H9 (cell line): ENCODE measurements around the gene PEX14. TPM values are rescaled to one million over a fixed set of nuclear protein-coding genes. Genes with fewer than 3 reads are reported as not detected.
A peak's percentile ranks its signal among the peaks of the same experiment; 100 is the strongest.

ENCODE experiments used
- DNase-seq: peaks from one replicate; pipeline ENCODE4 v3.0.0-alpha.2; 2017
- H2AFZ ChIP-seq: one replicate; pipeline ENCODE4 v1.6.1; 2013; ENCODE audit warnings: mild to moderate bottlenecking, low read length, control low read depth, moderate library complexity
- H2AK5ac ChIP-seq: 2 replicates; pipeline ENCODE4 v1.6.1; 2013; ENCODE audit warnings: low read length, control low read depth, mixed read lengths; ENCODE audit not compliant: insufficient read length
- H2BK120ac ChIP-seq: one replicate; pipeline ENCODE4 v1.6.1; 2013; ENCODE audit warnings: low read depth, mild to moderate bottlenecking, low read length, control low read depth, inconsistent platforms; ENCODE audit not compliant: poor library complexity, severe bottlenecking
- H2BK12ac ChIP-seq: 2 replicates; pipeline ENCODE4 v1.6.1; 2013; ENCODE audit warnings: low read length, control low read depth, mixed read lengths, low read depth; ENCODE audit not compliant: insufficient read length
- H2BK15ac ChIP-seq: 2 replicates; pipeline ENCODE4 v1.6.1; 2013; ENCODE audit warnings: low read depth, low read length, control low read depth
- H2BK20ac ChIP-seq: one replicate; pipeline ENCODE4 v1.6.1; 2013; ENCODE audit warnings: low read depth, mild to moderate bottlenecking, low read length, control low read depth, inconsistent platforms; ENCODE audit not compliant: poor library complexity, severe bottlenecking
- H2BK5ac ChIP-seq: 2 replicates; pipeline ENCODE4 v1.6.1; 2013; ENCODE audit warnings: low read length, control low read depth, mixed read lengths; ENCODE audit not compliant: insufficient read length
- H3K14ac ChIP-seq: 2 replicates; pipeline ENCODE4 v1.6.1; 2013; ENCODE audit warnings: low read length, control low read depth; ENCODE audit not compliant: insufficient read depth
- H3K18ac ChIP-seq: 2 replicates; pipeline ENCODE4 v1.6.1; 2013; ENCODE audit warnings: low read depth, mild to moderate bottlenecking, mixed read lengths, low read length, control low read depth; ENCODE audit not compliant: insufficient read length
- H3K23ac ChIP-seq: 2 replicates; pipeline ENCODE4 v1.6.1; 2013; ENCODE audit warnings: low read length, control low read depth, mixed read lengths, low read depth; ENCODE audit not compliant: insufficient read length
- H3K23me2 ChIP-seq: 2 replicates; pipeline ENCODE4 v1.6.1; 2013; ENCODE audit warnings: low read depth, mild to moderate bottlenecking, mixed read lengths, low read length, control low read depth; ENCODE audit not compliant: insufficient read length, poor library complexity, severe bottlenecking
- H3K27ac ChIP-seq: 2 replicates; pipeline ENCODE4 v1.5.1; 2013; ENCODE audit warnings: low read length, control low read depth, mixed read lengths, low read depth; ENCODE audit not compliant: insufficient read length
- H3K27me3 ChIP-seq: 2 replicates; pipeline ENCODE4 v1.6.1; 2013; ENCODE audit warnings: low read length, control low read depth, inconsistent platforms; ENCODE audit not compliant: insufficient read depth
- H3K4ac ChIP-seq: 2 replicates; pipeline ENCODE4 v1.6.1; 2013; ENCODE audit warnings: low read depth, mild to moderate bottlenecking, control low read depth, inconsistent platforms, low read length, moderate library complexity
- H3K4me1 ChIP-seq: 2 replicates; pipeline ENCODE4 v1.6.1; 2013; ENCODE audit warnings: low read length, control low read depth, inconsistent platforms; ENCODE audit not compliant: insufficient read depth
- H3K4me2 ChIP-seq: 2 replicates; pipeline ENCODE4 v1.6.1; 2013; ENCODE audit warnings: low read length, control low read depth, mixed read lengths; ENCODE audit not compliant: insufficient read length, insufficient read depth
- H3K56ac ChIP-seq: 2 replicates; pipeline ENCODE4 v1.6.1; 2013; ENCODE audit warnings: low read depth, mild to moderate bottlenecking, mixed read lengths, low read length, control low read depth; ENCODE audit not compliant: insufficient read length
- H3K79me1 ChIP-seq: 2 replicates; pipeline ENCODE4 v1.6.1; 2013; ENCODE audit warnings: low read depth, mild to moderate bottlenecking, moderate library complexity, low read length, control low read depth, inconsistent platforms; ENCODE audit not compliant: insufficient read depth, poor library complexity, severe bottlenecking
- H3K79me2 ChIP-seq: 2 replicates; pipeline ENCODE4 v1.6.1; 2013; ENCODE audit warnings: low read length, control low read depth, inconsistent platforms; ENCODE audit not compliant: insufficient read depth
- H3K9ac ChIP-seq: 2 replicates; pipeline ENCODE4 v1.6.1; 2013; ENCODE audit warnings: low read length, control low read depth, mixed read lengths; ENCODE audit not compliant: insufficient read length; ENCODE audit errors: extremely low read depth
- H3K9me3 ChIP-seq: one replicate; pipeline ENCODE4 v1.6.1; 2013; ENCODE audit warnings: low read depth, low read length, inconsistent platforms; ENCODE audit not compliant: control insufficient read depth
- H3T11ph ChIP-seq: one replicate; pipeline ENCODE4 v1.6.1; 2013; ENCODE audit warnings: mild to moderate bottlenecking, low read length, control low read depth, inconsistent platforms
- H4K20me1 ChIP-seq: one replicate; pipeline ENCODE4 v1.6.1; 2013; ENCODE audit not compliant: control insufficient read depth, insufficient read length, insufficient read depth
- H4K5ac ChIP-seq: 2 replicates; pipeline ENCODE4 v1.6.1; 2013; ENCODE audit warnings: low read depth, mild to moderate bottlenecking, mixed read lengths, low read length, control low read depth; ENCODE audit not compliant: insufficient read length
- H4K8ac ChIP-seq: replicated peaks from 2 replicates; pipeline ENCODE4 v1.6.1; 2013; ENCODE audit warnings: low read length, control low read depth, mixed read lengths, low read depth; ENCODE audit not compliant: insufficient read length
- H4K91ac ChIP-seq: 2 replicates; pipeline ENCODE4 v1.6.1; 2013; ENCODE audit warnings: low read depth, mild to moderate bottlenecking, moderate library complexity, mixed read lengths, low read length, control low read depth; ENCODE audit not compliant: insufficient read length
- H3K27ac Mint-ChIP-seq, 3 experiments: 2 replicates in 2 of 3; 3 replicates in 1 of 3; pipeline ENCODE4 v1.8.0; 2020 to 2021; ENCODE audit warnings: mixed read lengths in 3 of 3, mild to moderate bottlenecking in 1 of 3, moderate library complexity in 1 of 3
- H3K27me3 Mint-ChIP-seq: 2 replicates; pipeline ENCODE4 v1.8.0; 2021; ENCODE audit warnings: low read depth, mild to moderate bottlenecking, moderate library complexity, mixed read lengths
- H3K36me3 Mint-ChIP-seq, 3 experiments: 2 replicates in 2 of 3; 3 replicates in 1 of 3; pipeline ENCODE4 v1.8.0; 2020 to 2021; ENCODE audit warnings: low read depth in 3 of 3, mixed read lengths in 3 of 3; ENCODE audit not compliant: insufficient read depth in 1 of 3
- H3K4me1 Mint-ChIP-seq, 2 experiments: 2 replicates each; pipeline ENCODE4 v1.8.0; 2020; ENCODE audit warnings: mixed read lengths in 2 of 2
- H3K4me3 Mint-ChIP-seq, 2 experiments: 2 replicates in 1 of 2; 3 replicates in 1 of 2; pipeline ENCODE4 v1.8.0; 2020 to 2021; ENCODE audit warnings: mild to moderate bottlenecking in 2 of 2, mixed read lengths in 2 of 2, moderate library complexity in 1 of 2
- H3K9me3 Mint-ChIP-seq, 2 experiments: 2 replicates in 1 of 2; 3 replicates in 1 of 2; pipeline ENCODE4 v1.8.0; 2020; ENCODE audit warnings: mild to moderate bottlenecking in 2 of 2, mixed read lengths in 2 of 2, moderate library complexity in 1 of 2
- CTCF ChIP-seq: fragments of 200-600 bp; sonication (generic); conservative IDR thresholded peaks from 3 replicates; pipeline ENCODE4 v1.8.0; 2021; ENCODE audit warnings: antibody characterized with exemption, mild to moderate bottlenecking
- WGBS: extraction: QIAGEN DNeasy Blood & Tissue Kit; methylation state at CpG from one replicate; pipeline ENCODE4 v1.1.7; 2013; ENCODE audit warnings: missing lambda C conversion rate, low lambda C conversion rate, mixed read lengths; ENCODE audit not compliant: insufficient read length; ENCODE audit errors: extremely low coverage; 5-methylcytosine and 5-hydroxymethylcytosine counted together
- total RNA-seq: library from RNA; stranded (reverse); gene quantifications from 2 replicates; pipeline ENCODE4 v1.2.1, GENCODE V29; 2021

The PEX14 gene
- total RNA-seq, 1 experiment from 2014 or later, result 23.9 TPM

DNA sequence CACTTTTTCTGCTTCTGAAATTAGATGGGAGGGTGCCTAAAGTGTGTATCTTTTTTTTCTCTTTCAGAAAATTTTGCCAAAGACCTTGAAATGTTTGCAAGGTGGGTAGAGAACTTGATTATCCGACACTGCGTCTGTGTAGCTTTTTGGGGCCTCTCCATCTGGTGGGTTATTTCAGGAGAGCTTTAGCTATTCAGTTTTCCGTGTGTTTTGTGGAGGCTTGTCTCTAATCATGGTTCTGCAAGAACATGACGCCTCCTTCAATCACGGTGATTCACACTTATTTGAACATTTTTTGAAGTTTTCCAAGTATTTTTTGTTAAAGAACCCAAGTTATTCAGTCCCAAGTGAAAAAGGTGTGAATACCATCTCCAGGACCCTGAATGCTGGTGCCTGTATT lies 40.2 kb upstream of the PEX14 start:
- Histone ChIP-seq H3K4me1 (no peaks in the 10 kb centered on the region), H3K56ac (no peak overlapping the region), H4K5ac (no peak overlapping the region), H4K91ac (no peak overlapping the region), H2BK20ac (no peak overlapping the region), H3K4ac (no peak overlapping the region), H3K9ac (no peak overlapping the region), H2BK120ac (no peak overlapping the region), H4K20me1 (no peaks in the 10 kb centered on the region), H3K27ac (no peak overlapping the region), H4K8ac (no peak overlapping the region), H3K79me2 (no peaks in the 10 kb centered on the region), H2BK15ac (no peak overlapping the region), H3K18ac (no peak overlapping the region), H3K14ac (no peak overlapping the region), H3K9me3 (no peaks in the 10 kb centered on the region), H3K27me3 (no peaks in the 10 kb centered on the region), H3K23ac (no peak overlapping the region), H2BK12ac (no peak overlapping the region), H2AK5ac (no peak overlapping the region), H3K23me2 (peaks cover 4% of the 10 kb centered on the region), H3K4me2 (no peak overlapping the region), H3K79me1 (no peaks in the 10 kb centered on the region), H2AFZ (no peak overlapping the region), H2BK5ac (no peak overlapping the region), H3T11ph (no peak overlapping the region)
- Mint-ChIP-seq H3K9me3 (no peaks in the 10 kb centered on the region), H3K4me1 (peaks cover 12% of the 10 kb centered on the region in 2 experiments), H3K27me3 (no peaks in the 10 kb centered on the region), H3K4me3 (no peak overlapping the region), H3K36me3 (peaks cover 0 to 2% (median 1%) of the 10 kb centered on the region in 3 experiments; a peak in 2 of 7 replicates), H3K27ac (peak overlapping the region in 1 of 3 experiments; percentile 57; a peak in 1 of 7 replicates)
- TF ChIP-seq CTCF, result no peak
- no CpG with 5 or more reads among the region's 5 CpGs for WGBS
- DNase-seq, result no peak
